ENCODE results near the gene TSHZ2. TPM values are rescaled to one million over a fixed set of nuclear protein-coding genes. Genes with fewer than 3 reads are reported as not detected.
"Not testable (repeated sequence)": the region's sequence is repeated elsewhere in the genome, so short reads cannot be mapped to it uniquely, and the experiment has no call there.

TSHZ2 gene
- total RNA-seq, 6 experiments from 2014 or later, result not detected

GRCh38 chr20:53522026-53522425 lies 549.9 kb downstream of the TSHZ2 start:
- no peak overlapping the region for H3K27ac Mint-ChIP-seq
- peaks cover 4% of the 10 kb centered on the region for H3K27me3 Mint-ChIP-seq (ENCODE audit: insufficient read depth)
- TF ChIP-seq, protein P1, sequence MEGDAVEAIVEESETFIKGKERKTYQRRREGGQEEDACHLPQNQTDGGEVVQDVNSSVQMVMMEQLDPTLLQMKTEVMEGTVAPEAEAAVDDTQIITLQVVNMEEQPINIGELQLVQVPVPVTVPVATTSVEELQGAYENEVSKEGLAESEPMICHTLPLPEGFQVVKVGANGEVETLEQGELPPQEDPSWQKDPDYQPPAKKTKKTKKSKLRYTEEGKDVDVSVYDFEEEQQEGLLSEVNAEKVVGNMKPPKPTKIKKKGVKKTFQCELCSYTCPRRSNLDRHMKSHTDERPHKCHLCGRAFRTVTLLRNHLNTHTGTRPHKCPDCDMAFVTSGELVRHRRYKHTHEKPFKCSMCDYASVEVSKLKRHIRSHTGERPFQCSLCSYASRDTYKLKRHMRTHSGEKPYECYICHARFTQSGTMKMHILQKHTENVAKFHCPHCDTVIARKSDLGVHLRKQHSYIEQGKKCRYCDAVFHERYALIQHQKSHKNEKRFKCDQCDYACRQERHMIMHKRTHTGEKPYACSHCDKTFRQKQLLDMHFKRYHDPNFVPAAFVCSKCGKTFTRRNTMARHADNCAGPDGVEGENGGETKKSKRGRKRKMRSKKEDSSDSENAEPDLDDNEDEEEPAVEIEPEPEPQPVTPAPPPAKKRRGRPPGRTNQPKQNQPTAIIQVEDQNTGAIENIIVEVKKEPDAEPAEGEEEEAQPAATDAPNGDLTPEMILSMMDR (IDR thresholded peaks at IDR 0.05), result no peak
- DNase-seq, result no peak
- H3K4me3 Mint-ChIP-seq, result no peak overlapping the region
- H3K9me3 Mint-ChIP-seq, result no peaks in the 10 kb centered on the region
- no peaks in the 10 kb centered on the region for H3K4me1 Mint-ChIP-seq (ENCODE audit: low read depth)
- H3K36me3 Mint-ChIP-seq (ENCODE audit: low read depth), result no peaks in the 10 kb centered on the region

- H3K4me1 Mint-ChIP-seq (ENCODE audit: low read depth), result no peaks in the 10 kb centered on the region
Measured at GRCh38 chr20:53522696-53523095, 550.5 kb downstream of the TSHZ2 start.

DNA sequence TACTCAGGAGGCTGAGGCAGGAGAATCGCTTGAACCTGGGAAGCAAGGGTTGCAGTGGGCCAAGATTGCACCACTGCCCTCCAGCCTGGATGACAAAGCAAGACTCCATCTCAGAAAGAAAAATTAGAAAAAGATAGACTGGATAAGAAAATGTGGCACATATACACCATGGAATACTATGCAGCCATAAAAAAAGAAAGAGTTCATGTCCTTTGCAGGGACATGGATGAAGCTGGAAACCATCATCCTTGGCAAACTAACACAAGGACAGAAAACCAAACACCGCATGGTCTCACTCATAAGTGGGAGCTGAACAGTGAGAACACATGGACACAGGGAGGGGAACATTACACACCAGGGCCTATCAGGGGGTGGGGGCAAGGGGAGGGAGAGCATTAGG lies 551.5 kb downstream of the TSHZ2 start:
- not testable (repeated sequence) for H3K4me3 Mint-ChIP-seq; H3K9me3 Mint-ChIP-seq; H3K4me1 Mint-ChIP-seq (ENCODE audit: low read depth); H3K27me3 Mint-ChIP-seq (ENCODE audit: insufficient read depth); H3K27ac Mint-ChIP-seq; H3K36me3 Mint-ChIP-seq (ENCODE audit: low read depth); DNase-seq

More at GRCh38 chr20:53522696-53523095, 550.5 kb downstream of the TSHZ2 start:
- Mint-ChIP-seq H3K4me3 (no peak overlapping the region), H3K36me3 (ENCODE audit: low read depth) (no peaks in the 10 kb centered on the region), H3K9me3 (no peaks in the 10 kb centered on the region), H3K27me3 (ENCODE audit: insufficient read depth) (peaks cover 9% of the 10 kb centered on the region), H3K27ac (no peak overlapping the region)
- DNase-seq, result no peak
- TF ChIP-seq, protein P1 (IDR thresholded peaks at IDR 0.05), result no peak

GRCh38 chr20:53524589-53525312 lies 552.6 kb downstream of the TSHZ2 start:
- Mint-ChIP-seq H3K4me3 (no peak overlapping the region), H3K4me1 (ENCODE audit: low read depth) (no peaks in the 10 kb centered on the region), H3K9me3 (no peaks in the 10 kb centered on the region), H3K27me3 (ENCODE audit: insufficient read depth) (peaks cover 9% of the 10 kb centered on the region), H3K27ac (no peak overlapping the region), H3K36me3 (ENCODE audit: low read depth) (no peaks in the 10 kb centered on the region)
- no peak for DNase-seq
- TF ChIP-seq, protein P1 (IDR thresholded peaks at IDR 0.05), result no peak

DNA sequence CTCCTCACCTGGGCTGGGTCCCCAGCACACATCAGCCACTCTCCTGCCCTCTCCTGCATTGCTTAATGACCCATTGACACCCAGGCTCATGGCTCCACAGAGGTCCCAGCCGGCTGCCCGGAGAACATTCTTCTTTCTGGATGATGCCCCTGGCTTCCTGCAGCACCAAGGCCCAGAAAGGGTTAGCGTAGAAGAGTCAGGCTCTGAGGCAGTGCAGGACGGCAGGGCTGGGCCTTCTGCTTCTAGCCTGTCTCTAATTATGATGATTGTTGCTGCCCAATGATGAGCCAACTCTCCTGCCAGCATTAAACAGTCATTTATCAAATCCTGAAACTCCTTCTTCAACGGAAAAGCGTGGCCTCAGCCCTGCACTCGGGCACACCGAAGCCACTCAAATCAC lies 555.0 kb downstream of the TSHZ2 start:
- Mint-ChIP-seq H3K27me3 (ENCODE audit: insufficient read depth) (peaks cover 9% of the 10 kb centered on the region), H3K4me1 (ENCODE audit: low read depth) (no peaks in the 10 kb centered on the region), H3K27ac (no peak overlapping the region), H3K9me3 (no peaks in the 10 kb centered on the region; the same call in 1 of the 2 replicates), H3K36me3 (ENCODE audit: low read depth) (no peaks in the 10 kb centered on the region), H3K4me3 (no peak overlapping the region)
- TF ChIP-seq, protein P1 (IDR thresholded peaks at IDR 0.05), result no peak
- no peak for DNase-seq

- no peaks in the 10 kb centered on the region; the same call in 1 of the 2 replicates for H3K9me3 Mint-ChIP-seq
- no peak overlapping the region for H3K27ac Mint-ChIP-seq
- peaks cover 13% of the 10 kb centered on the region for H3K27me3 Mint-ChIP-seq (ENCODE audit: insufficient read depth)
- H3K4me1 Mint-ChIP-seq (ENCODE audit: low read depth), result no peaks in the 10 kb centered on the region
- no peaks in the 10 kb centered on the region for H3K36me3 Mint-ChIP-seq (ENCODE audit: low read depth)
- H3K4me3 Mint-ChIP-seq, result no peak overlapping the region
- TF ChIP-seq, protein P1 (IDR thresholded peaks at IDR 0.05), result no peak
- no peak for DNase-seq
Measured at GRCh38 chr20:53529658-53530057, 557.5 kb downstream of the TSHZ2 start.
